Measurements from ENCODE around the gene LCE5A.
A peak's percentile ranks its signal among the peaks of the same experiment; 100 is the strongest.

DNA sequence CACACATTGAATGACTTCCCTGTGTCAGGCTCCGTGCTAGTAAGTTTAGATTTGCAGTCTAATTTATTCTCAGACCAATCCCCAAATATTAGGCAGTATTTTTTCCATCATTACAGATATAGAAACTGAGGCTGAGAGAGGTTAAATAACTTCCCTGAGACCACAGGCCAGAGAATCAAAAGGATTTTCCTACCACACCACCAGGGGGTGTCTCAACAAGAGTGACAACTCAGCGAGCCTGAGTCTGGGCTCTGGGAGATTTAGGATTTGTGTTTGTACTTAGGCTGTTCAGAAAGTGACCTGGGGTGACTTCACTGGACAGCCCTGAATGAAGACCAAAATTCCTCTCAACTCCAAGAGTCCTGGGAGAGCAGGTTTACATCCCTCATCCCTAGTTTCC, 13.3 kb upstream of the LCE5A start:
- TF ChIP-seq, protein P1, sequence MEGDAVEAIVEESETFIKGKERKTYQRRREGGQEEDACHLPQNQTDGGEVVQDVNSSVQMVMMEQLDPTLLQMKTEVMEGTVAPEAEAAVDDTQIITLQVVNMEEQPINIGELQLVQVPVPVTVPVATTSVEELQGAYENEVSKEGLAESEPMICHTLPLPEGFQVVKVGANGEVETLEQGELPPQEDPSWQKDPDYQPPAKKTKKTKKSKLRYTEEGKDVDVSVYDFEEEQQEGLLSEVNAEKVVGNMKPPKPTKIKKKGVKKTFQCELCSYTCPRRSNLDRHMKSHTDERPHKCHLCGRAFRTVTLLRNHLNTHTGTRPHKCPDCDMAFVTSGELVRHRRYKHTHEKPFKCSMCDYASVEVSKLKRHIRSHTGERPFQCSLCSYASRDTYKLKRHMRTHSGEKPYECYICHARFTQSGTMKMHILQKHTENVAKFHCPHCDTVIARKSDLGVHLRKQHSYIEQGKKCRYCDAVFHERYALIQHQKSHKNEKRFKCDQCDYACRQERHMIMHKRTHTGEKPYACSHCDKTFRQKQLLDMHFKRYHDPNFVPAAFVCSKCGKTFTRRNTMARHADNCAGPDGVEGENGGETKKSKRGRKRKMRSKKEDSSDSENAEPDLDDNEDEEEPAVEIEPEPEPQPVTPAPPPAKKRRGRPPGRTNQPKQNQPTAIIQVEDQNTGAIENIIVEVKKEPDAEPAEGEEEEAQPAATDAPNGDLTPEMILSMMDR (IDR thresholded peaks at IDR 0.05; ENCODE audit: borderline replicate concordance, extremely low read depth, low read length, poor library complexity, severe bottlenecking) = peak; percentile 41
- TF ChIP-seq EZH2 (IDR thresholded peaks at IDR 0.05; ENCODE audit: borderline replicate concordance, low read depth, low read length, severe bottlenecking) = no peak
